ENCODE results near the gene S100A12. TPM values are rescaled to one million over a fixed set of nuclear protein-coding genes. Genes with fewer than 3 reads are reported as not detected.

S100A12 gene
- total RNA-seq, 2 experiments from 2014 or later = not detected

DNA sequence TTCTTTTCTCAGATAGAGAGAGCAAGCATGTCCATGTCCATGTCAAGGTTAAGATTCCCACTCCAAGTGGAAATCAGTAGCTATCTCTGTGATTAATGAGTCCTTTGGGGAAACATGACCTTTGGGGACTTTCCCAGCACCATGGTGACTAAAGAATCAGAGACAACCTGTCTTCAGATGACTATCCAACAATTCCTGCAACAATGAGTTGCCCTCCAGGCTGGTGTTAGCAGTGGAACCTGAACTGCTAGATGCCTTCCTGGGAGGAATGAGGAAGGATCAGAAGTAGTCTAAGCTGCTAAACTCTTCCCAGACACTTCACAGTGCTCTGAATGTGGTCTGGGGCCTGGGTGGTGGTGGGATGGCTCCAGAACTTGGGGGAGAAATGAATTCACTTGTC is 11.3 kb downstream of the S100A12 start:
- Histone ChIP-seq H3K9me3 (ENCODE audit: low read length) (no peaks in the 10 kb centered on the region), H3K27ac (ENCODE audit: low read depth, low read length, poor library complexity, severe bottlenecking) (no peak overlapping the region), H2AFZ (ENCODE audit: low read length) (no peak overlapping the region), H3K36me3 (ENCODE audit: insufficient read depth, low read length) (no peaks in the 10 kb centered on the region), H3K4me1 (ENCODE audit: insufficient read depth, low read length, poor library complexity, severe bottlenecking) (no peaks in the 10 kb centered on the region), H4K20me1 (ENCODE audit: insufficient read depth, low read length) (no peaks in the 10 kb centered on the region), H3K79me2 (ENCODE audit: insufficient read depth, low read depth, low read length) (no peaks in the 10 kb centered on the region), H3K4me3 (ENCODE audit: low read depth, low read length, poor library complexity, severe bottlenecking) (no peak overlapping the region), H3K4me2 (ENCODE audit: low read length) (no peak overlapping the region), H3K9me2 (ENCODE audit: insufficient read depth, low read length) (no peaks in the 10 kb centered on the region)
- ChIA-PET POLR2A (no interaction called here), CTCF (ENCODE audit: unreplicated experiment) (no interaction called here)
- BruUV-seq (replicated peaks) = no TSS peak
- intact Hi-C loops (cut with micrococcal nuclease; ENCODE audit: unreplicated experiment) = no loop called here
- no peak for TF ChIP-seq CTCF (conservative IDR thresholded peaks at IDR 0.05; ENCODE audit: low read length)
- no peak for TF ChIP-seq EZH2phosphoT487 (IDR thresholded peaks at IDR 0.05; ENCODE audit: borderline replicate concordance, low read depth, low read length)
- no peak for DNase-seq (ENCODE audit: low spot score)

DNA sequence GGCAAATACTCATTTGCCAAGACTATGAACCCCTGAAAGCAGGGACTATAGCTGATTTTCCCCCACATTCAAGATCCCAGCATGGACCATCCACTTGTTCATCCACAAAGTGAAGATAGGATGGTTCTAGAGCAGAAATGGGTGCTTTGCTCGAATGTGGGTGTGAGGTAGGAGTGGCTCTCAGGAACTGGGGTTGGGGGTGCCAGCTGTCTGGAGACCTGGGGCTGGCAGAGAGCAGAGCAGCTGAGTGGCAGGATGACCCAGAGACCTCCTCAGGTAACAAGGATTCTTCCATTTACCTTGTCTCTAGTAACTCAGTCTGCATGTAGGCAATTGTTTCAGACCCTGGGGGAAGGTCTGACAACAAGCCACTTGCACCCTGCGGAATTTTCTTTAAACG is 11.8 kb downstream of the S100A12 start:
- H3K4me1 ChIP-seq (ENCODE audit: insufficient read depth, low read length, poor library complexity, severe bottlenecking) = no peaks in the 10 kb centered on the region
- intact Hi-C loops (cut with micrococcal nuclease; ENCODE audit: unreplicated experiment) = no loop called here
- H3K27ac ChIP-seq (ENCODE audit: low read depth, low read length, poor library complexity, severe bottlenecking) = no peak overlapping the region
- H3K4me3 ChIP-seq (ENCODE audit: low read depth, low read length, poor library complexity, severe bottlenecking) = no peak overlapping the region
- no peaks in the 10 kb centered on the region for H3K9me3 ChIP-seq (ENCODE audit: low read length)
- no peak overlapping the region for H3K4me2 ChIP-seq (ENCODE audit: low read length)
- H2AFZ ChIP-seq (ENCODE audit: low read length) = no peak overlapping the region
- no TSS peak for BruUV-seq (replicated peaks)
- TF ChIP-seq CTCF (conservative IDR thresholded peaks at IDR 0.05; ENCODE audit: low read length) (no peak), EZH2phosphoT487 (IDR thresholded peaks at IDR 0.05; ENCODE audit: borderline replicate concordance, low read depth, low read length) (no peak)
- no peaks in the 10 kb centered on the region for H3K9me2 ChIP-seq (ENCODE audit: insufficient read depth, low read length)
- no peaks in the 10 kb centered on the region for H3K36me3 ChIP-seq (ENCODE audit: insufficient read depth, low read length)
- CTCF ChIA-PET (ENCODE audit: unreplicated experiment) = no interaction called here
- no peaks in the 10 kb centered on the region for H4K20me1 ChIP-seq (ENCODE audit: insufficient read depth, low read length)
- POLR2A ChIA-PET = no interaction called here
- H3K79me2 ChIP-seq (ENCODE audit: insufficient read depth, low read depth, low read length) = no peaks in the 10 kb centered on the region
- no peak for DNase-seq (ENCODE audit: low spot score)

DNA sequence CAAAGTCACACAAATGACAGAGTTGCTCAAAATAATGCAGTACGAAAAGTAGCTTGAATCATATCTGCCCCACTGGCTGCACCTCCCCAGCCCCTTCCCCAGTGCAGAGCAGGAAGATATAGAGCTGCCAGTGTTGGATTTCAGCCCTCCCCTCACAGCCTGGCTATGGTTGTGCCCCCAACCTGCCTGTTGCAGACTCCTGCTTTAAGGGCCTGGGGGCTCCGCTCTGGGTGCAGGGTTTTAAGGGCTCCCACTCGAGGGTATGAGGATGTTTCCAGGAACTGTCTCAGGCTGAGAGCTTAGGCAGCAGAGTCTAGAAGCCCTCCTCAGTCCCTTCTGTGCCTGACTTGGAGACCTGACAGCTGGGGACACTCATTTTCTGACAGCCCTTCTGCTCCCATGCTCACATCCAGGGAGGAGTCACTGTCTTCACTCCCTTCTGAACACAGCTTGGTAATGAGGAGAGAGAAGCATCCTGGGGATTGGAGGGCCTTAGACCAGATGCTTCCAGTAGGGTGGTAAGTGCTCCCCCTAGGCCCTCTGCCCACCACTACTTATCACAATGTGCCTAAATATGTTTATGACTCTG is 13.1 kb downstream of the S100A12 start:
- Histone ChIP-seq H3K27ac (ENCODE audit: low read depth, low read length, poor library complexity, severe bottlenecking) (no peak overlapping the region), H3K36me3 (ENCODE audit: insufficient read depth, low read length) (no peaks in the 10 kb centered on the region), H3K4me2 (ENCODE audit: low read length) (no peak overlapping the region), H3K4me1 (ENCODE audit: insufficient read depth, low read length, poor library complexity, severe bottlenecking) (no peaks in the 10 kb centered on the region), H3K79me2 (ENCODE audit: insufficient read depth, low read depth, low read length) (no peaks in the 10 kb centered on the region), H3K9me2 (ENCODE audit: insufficient read depth, low read length) (no peaks in the 10 kb centered on the region), H2AFZ (ENCODE audit: low read length) (no peak overlapping the region), H3K9me3 (ENCODE audit: low read length) (no peaks in the 10 kb centered on the region), H4K20me1 (ENCODE audit: insufficient read depth, low read length) (no peaks in the 10 kb centered on the region), H3K4me3 (ENCODE audit: low read depth, low read length, poor library complexity, severe bottlenecking) (no peak overlapping the region)
- ChIA-PET POLR2A (no interaction called here), CTCF (ENCODE audit: unreplicated experiment) (no interaction called here)
- TF ChIP-seq EZH2phosphoT487 (IDR thresholded peaks at IDR 0.05; ENCODE audit: borderline replicate concordance, low read depth, low read length) (no peak), CTCF (conservative IDR thresholded peaks at IDR 0.05; ENCODE audit: low read length) (no peak)
- no TSS peak for BruUV-seq (replicated peaks)
- DNase-seq (ENCODE audit: low spot score) = no peak
- intact Hi-C loops (cut with micrococcal nuclease; ENCODE audit: unreplicated experiment) = no loop called here

Measured in OCI-LY7 (cell line).